CD1c-positive myeloid dendritic cell (primary cell): ENCODE data around the gene TULP1.
"Not testable (repeated sequence)": the region's sequence is repeated elsewhere in the genome, so short reads cannot be mapped to it uniquely, and the experiment has no call there.

Experiments used
- DNase-seq: peaks from one replicate; pipeline ENCODE4 v3.0.0-alpha.2; 2016; ENCODE audit errors: extremely low spot score

Gene TULP1

GRCh38 chr6:35521235-35521634 is 8.5 kb upstream of the TULP1 start:
- no peak for DNase-seq

- DNase-seq: no peak
These were observed 6.8 kb upstream of the TULP1 start for GRCh38 chr6:35519313-35520015.

DNA sequence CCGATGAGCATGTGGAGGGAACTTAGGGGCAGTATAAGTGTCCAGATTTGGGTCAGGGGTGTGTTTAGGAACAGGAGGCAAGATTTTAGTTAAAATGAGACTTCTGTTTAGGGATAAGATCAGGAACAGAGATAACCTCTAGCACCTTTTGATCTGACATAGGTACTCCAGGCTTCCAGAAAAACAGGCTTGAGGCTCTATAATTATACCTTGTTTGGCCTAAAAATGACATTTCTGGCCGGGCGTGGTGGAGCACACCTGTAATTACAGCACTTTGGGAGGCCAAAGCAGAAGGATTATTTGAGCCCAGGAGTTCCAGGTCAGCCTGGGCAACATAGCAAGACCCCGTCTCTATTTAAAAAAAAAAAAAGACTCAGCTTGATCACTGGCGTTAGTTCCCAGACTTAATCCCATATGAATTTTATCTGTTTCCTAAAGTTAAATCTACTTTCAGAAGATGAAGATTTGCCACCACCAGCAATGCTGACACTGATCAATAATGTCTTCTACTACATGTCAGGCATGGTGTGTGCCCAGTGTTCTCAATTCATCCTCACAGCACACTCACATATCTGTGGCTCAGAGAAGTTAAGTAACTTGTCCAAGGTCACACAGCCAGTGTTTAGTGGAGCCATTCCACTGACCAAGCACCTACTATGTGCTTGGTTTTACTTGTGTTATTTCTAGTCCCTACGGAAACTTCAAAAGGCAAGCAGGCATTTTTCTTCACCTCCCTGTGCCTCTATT is 6.0 kb upstream of the TULP1 start:
- DNase-seq: no peak

GRCh38 chr6:35517978-35518377 is 5.3 kb upstream of the TULP1 start:
- not testable (repeated sequence) for DNase-seq

- DNase-seq: no peak
These were observed 4.0 kb upstream of the TULP1 start for GRCh38 chr6:35516712-35517111.

DNA sequence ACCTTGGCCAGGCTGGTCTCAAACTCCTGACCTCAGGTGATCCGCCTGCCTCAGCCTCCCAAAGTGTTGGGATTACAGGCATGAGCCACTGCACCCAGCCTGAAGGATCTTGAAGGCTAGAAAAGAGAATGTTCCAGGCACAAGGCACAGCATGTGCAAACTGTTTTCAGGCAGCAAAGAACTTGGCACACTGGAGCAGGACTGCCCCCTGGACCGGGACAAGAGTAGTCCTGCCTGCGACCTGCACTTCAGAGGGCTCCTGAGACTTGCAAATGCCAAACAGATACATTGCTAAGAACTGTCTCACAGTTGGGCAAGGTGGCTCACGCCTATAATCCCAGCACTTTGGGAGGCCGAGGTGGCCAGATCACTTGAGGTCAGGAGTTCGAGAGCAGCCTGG is 3.2 kb upstream of the TULP1 start:
- DNase-seq: not testable (repeated sequence)

DNA sequence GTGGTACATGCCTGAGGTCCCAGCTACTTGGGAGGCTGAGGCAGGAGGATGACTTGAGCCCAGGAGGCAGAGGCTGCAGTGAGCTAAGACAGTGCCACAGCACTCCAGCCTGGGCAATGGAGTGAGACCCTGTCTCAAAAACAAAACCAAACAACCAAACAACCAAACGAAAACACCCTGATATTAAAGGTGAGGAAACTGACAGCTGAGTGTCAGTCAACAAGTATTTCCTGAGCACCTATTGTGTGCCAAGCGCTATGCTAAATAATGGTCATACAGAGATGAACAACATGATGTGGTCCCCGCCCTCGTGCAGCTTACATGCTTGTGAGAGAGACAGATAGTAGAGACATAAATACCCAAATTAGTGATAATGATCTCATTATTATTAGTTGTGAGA is 1.9 kb upstream of the TULP1 start:
- DNase-seq: no peak

DNA sequence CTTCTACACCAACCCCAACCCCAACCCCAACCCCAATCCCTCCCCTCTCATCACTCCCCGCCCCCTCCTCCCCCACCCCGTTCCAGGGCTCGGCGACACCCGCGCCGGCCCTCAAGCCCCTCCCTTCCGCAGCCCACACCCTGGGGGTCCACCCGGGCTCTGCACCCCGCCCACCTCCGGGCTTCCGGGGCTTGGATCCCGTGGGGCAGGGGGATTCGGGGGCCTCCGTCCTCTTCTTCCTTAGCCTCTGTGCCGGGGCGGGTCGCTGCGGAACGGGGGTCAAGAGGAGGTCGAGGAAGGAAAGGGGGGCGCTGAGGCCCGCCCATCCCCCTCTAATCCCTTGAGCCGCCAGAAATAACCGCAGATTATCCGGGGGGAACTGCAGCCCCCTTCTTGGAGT is 690 bp downstream of the TULP1 start:
- no peak for DNase-seq

DNA sequence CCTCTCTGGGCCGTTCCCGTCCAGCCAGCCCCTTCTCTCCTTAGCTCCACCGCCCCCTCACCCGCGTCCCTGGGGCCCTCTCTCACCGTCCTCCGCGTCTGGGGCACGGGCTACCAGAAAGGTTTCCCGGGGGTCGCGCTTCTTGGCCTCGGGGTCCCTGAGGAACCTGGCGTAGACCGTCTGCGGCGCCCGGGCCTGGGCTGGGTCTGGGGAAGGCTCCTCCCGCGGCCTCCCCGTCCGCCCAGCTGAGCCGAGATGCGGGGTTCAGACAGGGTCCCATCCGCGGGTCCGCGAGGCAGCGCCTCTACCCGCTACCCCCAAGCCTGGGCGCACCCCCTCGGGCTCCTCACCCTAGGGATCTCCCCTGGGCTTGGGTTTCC is 1.1 kb downstream of the TULP1 start:
- DNase-seq: no peak

GRCh38 chr6:35510916-35511561 is 1.7 kb downstream of the TULP1 start:
- no peak for DNase-seq

DNA sequence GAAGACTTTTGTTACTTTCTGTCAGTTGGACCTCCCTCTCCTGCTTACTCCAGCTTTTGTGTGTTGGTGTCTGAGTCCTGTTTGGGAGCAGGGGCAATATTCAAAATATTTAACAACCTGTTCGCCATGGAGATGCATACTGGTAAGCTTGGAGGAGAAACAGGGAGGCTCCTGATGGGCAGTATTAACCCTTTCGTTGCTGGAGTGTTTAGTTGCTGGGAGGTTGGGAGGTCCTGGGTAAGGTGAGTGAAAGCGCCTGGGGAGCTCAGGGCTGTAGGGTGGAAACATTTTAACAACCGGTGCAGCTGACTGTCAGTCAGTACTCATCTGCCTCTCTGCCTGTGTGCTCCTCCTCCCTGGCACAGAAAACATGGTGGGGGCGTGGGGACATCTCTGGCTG is 4.2 kb downstream of the TULP1 start:
- DNase-seq: no peak

GRCh38 chr6:35508027-35508426 is 4.7 kb downstream of the TULP1 start:
- DNase-seq: no peak

GRCh38 chr6:35507221-35507620 is 5.5 kb downstream of the TULP1 start:
- no peak for DNase-seq

DNA sequence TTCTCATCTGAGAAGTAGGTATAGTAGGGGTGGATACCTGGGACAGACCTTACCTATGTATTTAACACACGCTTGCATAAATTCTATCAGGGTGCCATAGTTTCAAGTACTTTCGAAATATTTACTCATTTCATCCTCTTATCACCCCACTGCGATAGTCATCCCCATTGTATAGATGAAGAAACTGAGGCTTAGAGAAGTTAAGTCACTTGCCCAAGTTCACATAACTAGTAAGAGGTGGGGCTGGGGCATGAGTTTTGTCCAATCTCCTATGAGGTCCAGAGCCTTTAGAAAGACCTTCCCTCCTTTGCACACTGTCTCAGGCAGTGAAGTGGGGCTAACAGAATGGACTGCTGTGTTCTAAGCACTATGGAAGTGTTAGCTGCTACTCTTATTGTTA is 6.2 kb downstream of the TULP1 start:
- DNase-seq: no peak

DNA sequence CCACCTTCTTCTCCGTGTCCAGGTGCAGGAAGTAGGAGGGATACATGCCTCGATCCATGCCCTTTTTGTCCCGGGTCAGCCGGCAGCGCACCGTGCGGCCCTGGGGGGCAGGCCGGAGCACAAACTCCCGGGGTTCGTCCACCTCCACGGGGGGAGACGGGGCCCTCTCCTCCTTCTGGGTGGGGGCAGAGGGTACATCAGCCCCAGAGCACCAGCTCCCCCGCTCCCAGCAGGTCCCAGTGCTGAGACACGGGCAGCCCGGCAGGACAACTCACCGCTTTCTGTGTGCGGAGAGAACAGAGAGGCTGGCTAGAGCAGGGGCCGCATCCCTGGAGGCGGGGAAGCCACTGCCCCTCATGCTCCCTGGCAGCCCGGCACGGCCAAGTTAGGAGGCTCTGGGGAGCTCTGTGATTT is 6.7 kb downstream of the TULP1 start:
- no peak for DNase-seq

- no peak for DNase-seq
These were observed 9.2 kb downstream of the TULP1 start for GRCh38 chr6:35503534-35503933.

DNA sequence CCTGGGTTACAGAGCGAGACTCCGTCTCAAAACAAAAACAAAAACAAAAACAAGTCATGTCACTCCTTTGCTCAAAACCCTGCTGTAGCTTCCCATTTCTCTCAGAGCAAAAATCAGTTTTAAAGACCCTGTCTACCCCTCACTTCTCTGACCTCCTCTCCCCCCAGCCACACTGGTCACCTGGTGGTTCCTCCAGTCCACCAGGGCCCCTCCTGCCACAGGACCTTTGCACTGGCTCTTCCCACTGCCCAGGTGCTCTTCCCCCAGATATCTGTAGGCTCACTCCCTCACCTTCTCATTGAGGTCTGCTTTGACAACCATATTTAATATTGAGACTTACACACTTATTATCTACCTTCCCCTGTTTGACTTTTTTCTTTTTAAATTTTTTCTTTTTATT is 10.9 kb downstream of the TULP1 start:
- no peak for DNase-seq

- no peak for DNase-seq
These were observed 11.9 kb downstream of the TULP1 start for GRCh38 chr6:35500782-35501181.

DNA sequence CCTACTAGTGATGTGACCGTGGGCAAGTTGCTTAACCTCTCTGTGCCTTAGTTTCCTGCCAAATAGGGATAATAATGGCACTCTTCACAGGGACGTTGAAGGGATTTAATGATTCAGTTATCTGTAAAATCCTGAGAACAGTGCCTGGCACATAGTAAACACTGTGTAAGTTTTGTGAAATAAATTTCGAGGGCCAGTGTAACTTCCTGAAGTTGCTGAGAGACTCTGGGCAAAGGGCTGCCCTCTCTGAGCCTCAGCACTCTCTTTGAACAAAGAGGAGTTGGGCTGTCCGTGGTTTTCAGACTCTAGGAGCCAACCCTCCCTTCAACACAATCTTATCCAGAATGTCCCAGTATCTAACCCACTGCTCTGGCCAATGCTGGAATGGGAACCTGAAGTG is 13.3 kb downstream of the TULP1 start:
- no peak for DNase-seq

DNA sequence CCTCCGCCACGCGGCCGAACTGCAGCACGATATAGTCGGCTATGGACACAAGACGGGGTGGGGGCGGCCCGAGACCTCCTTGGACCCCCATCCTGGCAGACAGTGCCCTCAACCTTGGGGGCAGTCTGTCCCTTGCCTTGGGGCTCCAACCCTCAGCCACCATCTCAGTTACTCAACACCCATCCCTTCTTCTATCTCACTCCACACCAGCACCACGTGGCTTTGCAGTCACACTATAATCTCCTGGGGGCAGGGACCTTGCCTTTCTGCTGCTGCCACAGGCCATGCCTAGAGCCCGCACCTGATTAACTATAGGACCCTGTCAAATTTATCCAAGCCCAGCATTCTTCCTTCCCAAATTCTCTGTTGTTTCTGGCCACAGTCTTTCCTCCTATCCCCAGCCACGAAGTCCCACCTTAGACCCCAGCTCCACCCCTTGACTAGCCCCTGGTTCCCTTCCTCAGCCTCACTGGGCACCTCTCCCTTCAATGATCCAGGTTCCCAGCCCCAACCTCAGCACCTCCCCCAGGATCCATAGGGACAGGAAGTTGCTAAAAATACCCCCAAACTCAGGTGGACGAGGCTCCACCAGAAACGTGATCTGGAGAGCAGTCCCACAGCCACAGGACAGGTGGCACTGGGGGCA is 14.2 kb downstream of the TULP1 start:
- no peak for DNase-seq

- DNase-seq: peak; percentile 13
These were observed 14.9 kb downstream of the TULP1 start for GRCh38 chr6:35497571-35498421.
